ENCODE measurements around the gene MAPK11.

Gene MAPK11

DNA sequence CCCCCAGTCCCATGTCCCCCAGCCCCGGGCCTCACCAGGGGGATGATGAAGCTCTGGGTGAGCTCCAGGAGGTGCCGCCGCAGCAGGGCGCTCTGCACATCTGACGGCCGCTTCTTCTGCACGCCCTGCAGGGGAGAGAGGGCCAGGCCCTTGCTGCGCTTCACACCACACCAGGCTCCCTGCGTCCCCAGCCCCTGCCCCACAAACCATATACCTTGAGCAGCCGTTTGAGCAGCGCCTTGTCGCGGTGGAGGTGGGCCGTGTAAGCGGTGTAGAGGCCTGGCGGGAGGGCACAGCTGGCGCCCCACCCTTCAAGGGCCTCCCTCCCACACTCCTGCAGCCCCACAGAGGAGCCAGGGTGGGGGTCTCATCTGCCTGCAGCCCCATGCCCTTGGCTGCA, 43.4 kb upstream of the MAPK11 start:
- no peak overlapping the region for H3K27ac ChIP-seq
- H3K36me3 ChIP-seq (replicated peaks): no peaks in the 10 kb centered on the region
- TF ChIP-seq, protein P1, sequence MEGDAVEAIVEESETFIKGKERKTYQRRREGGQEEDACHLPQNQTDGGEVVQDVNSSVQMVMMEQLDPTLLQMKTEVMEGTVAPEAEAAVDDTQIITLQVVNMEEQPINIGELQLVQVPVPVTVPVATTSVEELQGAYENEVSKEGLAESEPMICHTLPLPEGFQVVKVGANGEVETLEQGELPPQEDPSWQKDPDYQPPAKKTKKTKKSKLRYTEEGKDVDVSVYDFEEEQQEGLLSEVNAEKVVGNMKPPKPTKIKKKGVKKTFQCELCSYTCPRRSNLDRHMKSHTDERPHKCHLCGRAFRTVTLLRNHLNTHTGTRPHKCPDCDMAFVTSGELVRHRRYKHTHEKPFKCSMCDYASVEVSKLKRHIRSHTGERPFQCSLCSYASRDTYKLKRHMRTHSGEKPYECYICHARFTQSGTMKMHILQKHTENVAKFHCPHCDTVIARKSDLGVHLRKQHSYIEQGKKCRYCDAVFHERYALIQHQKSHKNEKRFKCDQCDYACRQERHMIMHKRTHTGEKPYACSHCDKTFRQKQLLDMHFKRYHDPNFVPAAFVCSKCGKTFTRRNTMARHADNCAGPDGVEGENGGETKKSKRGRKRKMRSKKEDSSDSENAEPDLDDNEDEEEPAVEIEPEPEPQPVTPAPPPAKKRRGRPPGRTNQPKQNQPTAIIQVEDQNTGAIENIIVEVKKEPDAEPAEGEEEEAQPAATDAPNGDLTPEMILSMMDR (IDR thresholded peaks at IDR 0.05; ENCODE audit: low read depth, low read length, missing control alignments): no peak
- H3K27me3 ChIP-seq (replicated peaks): no peaks in the 10 kb centered on the region
- no peak overlapping the region for H3K4me3 ChIP-seq (ENCODE audit: low read depth, low read length)
- in situ Hi-C loops (cut with HindIII; ENCODE audit: low pct_ligation_motif_present, low sequenced_read_pairs): no loop called here
- DNase-seq: no peak

DNA sequence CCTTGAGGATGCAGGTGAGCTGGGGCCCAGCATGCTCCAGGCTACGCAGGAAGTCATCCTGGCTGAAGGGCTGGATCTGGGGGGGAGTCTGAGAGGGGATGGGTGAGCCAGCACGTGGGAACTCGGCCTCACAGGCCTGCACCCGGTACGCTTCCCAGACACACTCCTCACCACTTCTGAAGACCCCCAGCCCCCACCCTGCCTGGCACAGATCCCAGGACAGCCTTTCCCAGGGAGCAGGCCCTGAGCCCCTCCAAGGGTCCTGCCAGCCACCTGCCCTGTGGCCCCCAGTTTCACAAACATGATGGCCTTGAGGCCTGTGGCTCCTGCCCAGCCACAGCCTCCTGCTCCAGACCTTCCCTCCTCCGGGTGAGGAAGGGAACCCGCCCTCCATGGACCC, 42.8 kb upstream of the MAPK11 start:
- Histone ChIP-seq H3K4me3 (ENCODE audit: low read depth, low read length) (no peak overlapping the region), H3K27ac (no peak overlapping the region), H3K27me3 (replicated peaks) (no peaks in the 10 kb centered on the region), H3K36me3 (replicated peaks) (no peaks in the 10 kb centered on the region)
- in situ Hi-C loops (cut with HindIII; ENCODE audit: low pct_ligation_motif_present, low sequenced_read_pairs): no loop called here
- no peak for DNase-seq
- TF ChIP-seq, protein P1 (IDR thresholded peaks at IDR 0.05; ENCODE audit: low read depth, low read length, missing control alignments): no peak

DNA sequence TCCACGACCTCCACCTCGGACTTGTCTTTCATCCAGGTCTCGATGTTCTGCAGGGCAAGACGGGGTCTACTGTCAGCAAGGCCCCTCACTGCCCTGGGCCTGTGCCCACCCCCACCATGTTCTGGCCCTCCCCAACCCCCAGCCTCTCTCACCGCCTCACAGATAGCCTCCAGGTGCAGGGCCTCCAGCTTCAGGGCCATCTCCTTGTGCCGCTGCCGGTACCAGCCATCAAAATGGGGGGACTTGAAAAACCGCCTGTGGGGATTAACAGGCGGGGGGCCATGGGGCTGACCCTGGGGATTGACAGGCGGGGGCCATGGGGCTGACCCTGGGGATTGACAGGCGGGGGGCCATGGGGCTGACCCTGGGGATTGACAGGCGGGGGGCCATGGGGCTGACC, 42.2 kb upstream of the MAPK11 start:
- Histone ChIP-seq H3K27ac (no peak overlapping the region), H3K36me3 (replicated peaks) (no peaks in the 10 kb centered on the region), H3K4me3 (ENCODE audit: low read depth, low read length) (no peak overlapping the region), H3K27me3 (replicated peaks) (no peaks in the 10 kb centered on the region)
- DNase-seq: no peak
- TF ChIP-seq, protein P1 (IDR thresholded peaks at IDR 0.05; ENCODE audit: low read depth, low read length, missing control alignments): no peak
- in situ Hi-C loops (cut with HindIII; ENCODE audit: low pct_ligation_motif_present, low sequenced_read_pairs): no loop called here

DNA sequence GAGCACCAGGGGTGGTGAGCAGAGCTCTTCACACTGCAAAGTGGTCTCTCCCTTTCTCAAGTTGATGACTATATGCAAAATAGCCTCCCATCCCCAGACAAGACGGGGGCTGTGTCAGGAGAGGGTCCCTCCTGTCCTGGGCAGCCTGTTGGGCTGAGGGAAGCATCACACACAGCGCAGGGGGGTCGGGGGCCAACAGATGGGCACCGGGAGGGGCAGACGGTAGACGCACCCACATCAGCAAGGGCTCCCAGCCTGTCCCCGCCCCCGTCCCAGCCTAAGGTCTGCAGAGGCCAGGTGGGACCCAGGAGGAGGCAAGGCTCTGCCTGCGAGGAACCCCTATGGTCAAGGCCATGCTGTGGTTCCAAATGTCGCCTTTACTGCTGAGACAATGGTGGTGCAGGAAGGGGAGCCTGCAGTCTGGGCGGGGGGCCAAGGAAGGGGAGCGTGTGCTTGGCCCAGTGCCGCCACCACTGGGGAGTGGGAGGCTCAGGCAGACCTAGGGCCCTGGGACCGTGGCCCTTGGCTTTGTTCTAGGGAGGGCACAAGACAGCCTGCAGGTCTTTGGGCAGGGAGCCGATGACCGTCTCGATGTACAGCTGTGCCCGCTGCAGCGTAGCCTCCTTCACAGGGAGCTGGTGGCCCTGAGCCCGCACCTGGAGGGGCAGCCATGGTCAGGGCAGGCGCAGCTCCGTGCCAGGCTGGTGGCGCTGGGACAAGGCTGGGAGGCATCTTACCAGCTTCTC, 41.6 kb upstream of the MAPK11 start:
- in situ Hi-C loops (cut with HindIII; ENCODE audit: low pct_ligation_motif_present, low sequenced_read_pairs): no loop called here
- no peak for DNase-seq
- no peak overlapping the region for H3K4me3 ChIP-seq (ENCODE audit: low read depth, low read length)
- H3K27me3 ChIP-seq (replicated peaks): no peaks in the 10 kb centered on the region
- H3K27ac ChIP-seq: no peak overlapping the region
- no peaks in the 10 kb centered on the region for H3K36me3 ChIP-seq (replicated peaks)
- TF ChIP-seq, protein P1 (IDR thresholded peaks at IDR 0.05; ENCODE audit: low read depth, low read length, missing control alignments): no peak

DNA sequence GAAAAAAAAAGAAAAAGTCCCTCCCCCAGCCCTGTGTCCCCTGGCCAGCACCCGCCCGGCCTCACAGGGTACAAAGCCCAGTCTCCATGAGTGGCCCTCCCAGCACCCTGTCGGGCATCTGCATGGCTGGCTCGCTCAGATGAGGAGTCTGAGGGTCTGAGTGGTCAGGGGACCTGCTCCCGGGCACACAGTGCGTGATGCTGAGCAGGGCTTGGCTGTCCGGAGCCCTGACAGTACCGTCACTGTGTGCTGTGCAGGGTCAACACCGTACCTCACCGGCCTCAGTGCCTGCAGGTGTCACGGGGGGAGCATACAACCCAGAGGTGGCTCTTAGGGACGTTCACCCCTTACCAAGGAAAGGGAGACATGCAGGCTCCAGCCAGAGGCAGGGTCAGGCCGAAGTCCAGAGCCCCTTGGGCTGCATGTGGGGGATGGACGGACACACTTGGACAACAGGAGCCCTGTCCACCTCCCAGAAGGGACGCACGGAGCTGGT, 40.8 kb upstream of the MAPK11 start:
- no peaks in the 10 kb centered on the region for H3K27me3 ChIP-seq (replicated peaks)
- H3K4me3 ChIP-seq (ENCODE audit: low read depth, low read length): no peak overlapping the region
- no peaks in the 10 kb centered on the region for H3K36me3 ChIP-seq (replicated peaks)
- TF ChIP-seq, protein P1 (IDR thresholded peaks at IDR 0.05; ENCODE audit: low read depth, low read length, missing control alignments): no peak
- in situ Hi-C loops (cut with HindIII; ENCODE audit: low pct_ligation_motif_present, low sequenced_read_pairs): no loop called here
- DNase-seq: no peak
- no peak overlapping the region for H3K27ac ChIP-seq

All from brain microvascular endothelial cell (primary cell).